IMR-90 (cell line): ENCODE results near the gene CDH13.

Experiments used
- CHD1 ChIP-seq: IDR thresholded peaks from 2 replicates; pipeline ENCODE4 v1.6.1; 2012; ENCODE audit warnings: low read depth, low read length, improper control_type of control experiment
- CTCF ChIP-seq: conservative IDR thresholded peaks from 2 replicates; pipeline ENCODE4 v1.5.1; 2012; ENCODE audit warnings: mild to moderate bottlenecking, low read depth, low read length, improper control_type of control experiment
- MAFK ChIP-seq: IDR thresholded peaks from 2 replicates; pipeline ENCODE4 v1.6.1; 2012; ENCODE audit warnings: low read depth, low read length, improper control_type of control experiment
- POLR2A ChIP-seq: IDR thresholded peaks from 2 replicates; pipeline ENCODE4 v1.6.1; 2012; ENCODE audit warnings: mild to moderate bottlenecking, low read depth, low read length
- USF2 ChIP-seq: fragments of 150-350 bp; IDR thresholded peaks from 2 replicates; pipeline ENCODE4 v1.6.1; 2017; ENCODE audit warnings: mild to moderate bottlenecking, antibody characterized with exemption, low read length, low read depth

GRCh38 chr16:83366228-83366627, 739.5 kb downstream of the CDH13 start:
- TF ChIP-seq CTCF: no peak
- no peak for TF ChIP-seq POLR2A
- TF ChIP-seq USF2: no peak
- no peak for TF ChIP-seq MAFK
- no peak for TF ChIP-seq CHD1
